IPS-NIHi11 (cell line): ENCODE data around the gene PRADC1.
"Not testable (repeated sequence)": the region's sequence is repeated elsewhere in the genome, so short reads cannot be mapped to it uniquely, and the experiment has no call there.

ENCODE experiments used
- DNase-seq: peaks from one replicate; pipeline ENCODE4 v3.0.0; 2012; ENCODE audit warnings: mixed read lengths, low spot score

The PRADC1 gene

GRCh38 chr2:73233154-73233931, at the start of gene PRADC1:
Gene PRADC1, minus strand, starts transcription at chr2:73233239. Its CDS starts 79 bp downstream, at chr2:73233160.
- peak; percentile 99 for DNase-seq

GRCh38 chr2:73281244-73281643, 48.2 kb upstream of the PRADC1 start:
- no peak for DNase-seq

GRCh38 chr2:73279852-73280251, 46.8 kb upstream of the PRADC1 start:
- peak; percentile 61 for DNase-seq

- no peak for DNase-seq
Measured at GRCh38 chr2:73272270-73272669, 39.2 kb upstream of the PRADC1 start.

GRCh38 chr2:73269686-73270465, 36.8 kb upstream of the PRADC1 start:
- DNase-seq, result no peak

GRCh38 chr2:73268830-73269685, 36.0 kb upstream of the PRADC1 start:
- DNase-seq, result peak; percentile 93

- no peak for DNase-seq
Measured at GRCh38 chr2:73268366-73268829, 35.4 kb upstream of the PRADC1 start.

GRCh38 chr2:73267008-73267407, 34.0 kb upstream of the PRADC1 start:
- no peak for DNase-seq

- DNase-seq, result no peak
Measured at GRCh38 chr2:73266061-73266901, 33.2 kb upstream of the PRADC1 start.

- DNase-seq, result no peak
Measured at GRCh38 chr2:73265298-73266060, 32.4 kb upstream of the PRADC1 start.

GRCh38 chr2:73264783-73265182, 31.7 kb upstream of the PRADC1 start:
- DNase-seq, result no peak

- DNase-seq, result no peak
Measured at GRCh38 chr2:73264332-73264606, 31.2 kb upstream of the PRADC1 start.

- DNase-seq, result no peak
Measured at GRCh38 chr2:73263540-73264331, 30.7 kb upstream of the PRADC1 start.

- not testable (repeated sequence) for DNase-seq
Measured at GRCh38 chr2:73262691-73263429, 29.8 kb upstream of the PRADC1 start.

GRCh38 chr2:73262108-73262651, 29.1 kb upstream of the PRADC1 start:
- no peak for DNase-seq

- DNase-seq, result peak; percentile 87
Measured at GRCh38 chr2:73260338-73260984, 27.4 kb upstream of the PRADC1 start.

- no peak for DNase-seq
Measured at GRCh38 chr2:73259704-73260337, 26.8 kb upstream of the PRADC1 start.

GRCh38 chr2:73259276-73259675, 26.2 kb upstream of the PRADC1 start:
- DNase-seq, result no peak
